ENCODE data around the gene ACIN1. TPM values are rescaled to one million over a fixed set of nuclear protein-coding genes. Genes with fewer than 3 reads are reported as not detected.

The ACIN1 gene
- total and polyA plus RNA-seq, 2 of the 13 experiments (the other 11 are each of a cell fraction or from before 2014, with no cell fraction given) = 165 to 183 TPM

- TF ChIP-seq ZBTB26 (CRISPR knock-in tag; IDR thresholded peaks at IDR 0.05; ENCODE audit: borderline replicate concordance) (peak; percentile 62; the same call in 1 of the 2 replicates), TEAD2 (CRISPR knock-in tag; IDR thresholded peaks at IDR 0.05) (no peak; the same call in 1 of the 2 replicates), TEAD3 (CRISPR knock-in tag; optimal IDR thresholded peaks at IDR 0.05; ENCODE audit: borderline replicate concordance) (peak; percentile 53), ZHX2 (IDR thresholded peaks at IDR 0.05; ENCODE audit: low read depth) (peak; percentile 1; the same call in 1 of the 2 replicates), ZHX2 (CRISPR knock-in tag; IDR thresholded peaks at IDR 0.05; ENCODE audit: borderline replicate concordance) (0 out of 2 replicates have a peak, but pooled peaks have one; percentile 57), ZFP37 (CRISPR knock-in tag; IDR thresholded peaks at IDR 0.05; ENCODE audit: borderline replicate concordance) (peak; percentile 80), ZNF543 (CRISPR knock-in tag; IDR thresholded peaks at IDR 0.05) (peak; percentile 17), KDM5A (IDR thresholded peaks at IDR 0.05; ENCODE audit: borderline replicate concordance, low read length) (peak; percentile 85), SIN3A (IDR thresholded peaks at IDR 0.05; ENCODE audit: borderline replicate concordance, low read depth, low read length) (peak; percentile 93), EP300 (IDR thresholded peaks at IDR 0.05; ENCODE audit: low read depth in 2 of 2, low read length in 2 of 2) (no peak; a peak in 2 of 4 replicates), EP300 (CRISPR knock-in tag; IDR thresholded peaks at IDR 0.05; ENCODE audit: borderline replicate concordance) (peak; percentile 70), THRA (CRISPR knock-in tag; IDR thresholded peaks at IDR 0.05; ENCODE audit: borderline replicate concordance) (peak; percentile 51; the same call in 1 of the 2 replicates), ZNF572 (CRISPR knock-in tag; IDR thresholded peaks at IDR 0.05) (peak; percentile 82; the same call in 1 of the 2 replicates), ZSCAN5A (CRISPR knock-in tag; IDR thresholded peaks at IDR 0.05; ENCODE audit: borderline replicate concordance) (0 out of 2 replicates have a peak, but pooled peaks have one; percentile 18), NFE2 (CRISPR knock-in tag; IDR thresholded peaks at IDR 0.05) (no peak)
Observed at GRCh38 chr14:23095196-23096108, 516 bp upstream of the ACIN1 start, which contains the start of gene C14orf119 (continued).

Data from HepG2 (cell line).